GM18505 (cell line): ENCODE results near the gene ASAP2.

Experiments used
- ATAC-seq: cut with Tn5 transposase; IDR thresholded peaks from one replicate; pipeline ENCODE4 v1.9.1; 2021; ENCODE audit not compliant: unreplicated experiment
- POLR2A ChIP-seq: IDR thresholded peaks from 4 replicates; pipeline ENCODE4 v1.6.1; 2011; ENCODE audit warnings: borderline replicate concordance; ENCODE audit not compliant: insufficient read depth, insufficient read length; ENCODE audit errors: extremely low read depth

Gene ASAP2

DNA sequence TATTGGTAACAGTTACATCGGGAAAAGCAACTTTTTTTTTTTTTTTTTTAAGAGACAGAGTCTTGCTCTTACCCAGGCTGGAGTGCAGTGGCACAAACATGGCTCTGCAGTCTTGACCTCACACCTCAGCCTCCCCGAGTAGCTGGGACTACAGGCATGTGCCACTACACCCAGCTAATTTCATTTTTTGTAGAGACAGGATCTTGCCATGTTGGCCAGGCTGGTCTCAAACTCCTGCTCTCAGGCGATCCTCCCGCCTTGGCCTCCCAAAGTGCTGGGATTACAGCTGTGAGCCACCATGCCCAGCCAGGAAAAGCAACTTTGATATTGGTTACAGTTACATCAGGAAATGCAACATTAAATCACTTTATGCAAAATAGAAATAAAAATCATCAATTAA lies 212.1 kb downstream of the ASAP2 start:
- no peak for ATAC-seq
- TF ChIP-seq POLR2A, result no peak

DNA sequence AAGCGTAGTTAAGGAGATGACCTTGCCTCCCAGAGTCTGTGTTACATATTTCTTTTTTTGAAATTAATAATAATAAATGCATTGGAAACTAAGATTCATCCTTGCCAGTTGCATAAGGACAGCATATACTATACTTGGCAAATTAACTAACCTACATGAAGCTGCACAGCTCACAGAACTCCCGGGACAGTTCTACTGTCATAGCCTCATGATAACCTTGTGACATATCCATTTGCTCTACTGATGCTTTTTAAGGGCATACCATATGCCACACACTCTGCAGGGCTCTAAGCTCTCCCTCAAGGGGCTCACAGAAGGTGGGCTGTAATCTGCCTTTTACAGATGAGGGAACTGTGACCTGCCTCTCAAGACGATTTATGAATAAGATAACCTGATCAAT lies 212.9 kb downstream of the ASAP2 start:
- no peak for ATAC-seq
- no peak for TF ChIP-seq POLR2A

DNA sequence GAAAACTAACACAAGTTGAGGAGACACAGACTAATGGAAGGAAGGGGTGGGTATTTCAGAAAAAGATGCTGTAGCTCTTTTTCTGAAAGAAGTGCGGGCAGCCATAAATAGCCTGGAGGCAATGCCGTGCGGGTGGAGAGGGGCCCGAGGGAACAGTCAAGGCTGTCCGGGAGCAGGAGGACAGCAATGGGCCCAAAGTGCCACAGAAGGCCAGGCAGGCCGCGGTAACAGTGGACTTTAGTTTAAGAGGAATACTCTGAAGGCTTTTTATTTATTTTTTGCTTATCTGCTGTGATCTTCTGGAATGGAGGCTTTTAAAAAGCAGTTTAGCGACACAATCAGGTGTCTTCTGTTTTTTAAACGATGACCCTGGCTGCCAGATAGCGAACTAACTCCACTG lies 213.9 kb downstream of the ASAP2 start:
- no peak for TF ChIP-seq POLR2A

DNA sequence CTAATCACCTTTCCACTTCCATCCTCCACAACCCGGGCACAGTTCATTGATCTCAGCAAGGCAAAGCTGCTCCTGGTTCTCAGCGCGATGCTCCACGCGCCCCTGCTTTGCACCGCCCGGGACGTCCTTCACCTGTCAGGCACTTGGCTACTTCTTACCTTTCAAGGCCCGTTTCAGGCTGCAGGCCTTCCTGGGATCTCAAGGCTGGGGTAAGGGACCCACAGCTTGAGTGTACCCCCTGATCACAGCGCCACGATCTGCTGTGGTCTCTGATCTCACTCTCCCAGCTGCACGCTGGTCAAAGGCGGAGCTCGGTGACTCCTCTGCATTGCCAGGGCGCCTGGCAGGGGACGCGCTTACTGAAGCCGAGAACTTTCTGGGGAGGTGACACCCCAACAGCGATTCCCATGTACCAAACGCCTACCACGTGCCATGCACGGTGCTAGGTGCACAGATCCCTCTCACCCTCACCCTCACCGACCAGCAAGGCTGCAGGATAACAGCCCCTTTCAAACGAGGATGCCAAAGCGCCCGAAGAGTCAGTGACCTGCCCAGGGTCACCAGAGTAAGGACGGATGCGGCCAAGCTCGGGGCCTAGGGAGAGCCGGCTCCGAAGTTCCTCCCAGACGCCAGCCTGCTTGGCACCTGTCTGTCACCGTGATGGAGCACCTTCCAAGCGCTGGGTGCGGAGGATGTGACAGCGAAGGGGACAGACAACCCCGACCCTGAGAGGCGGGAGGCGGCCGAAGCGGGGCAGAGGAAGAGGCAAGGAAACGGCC lies 215.9 kb downstream of the ASAP2 start:
- TF ChIP-seq POLR2A, result no peak
- peak; percentile 26 for ATAC-seq

More for the DNA sequence above, 213.9 kb downstream of the ASAP2 start:
- no peak for ATAC-seq

DNA sequence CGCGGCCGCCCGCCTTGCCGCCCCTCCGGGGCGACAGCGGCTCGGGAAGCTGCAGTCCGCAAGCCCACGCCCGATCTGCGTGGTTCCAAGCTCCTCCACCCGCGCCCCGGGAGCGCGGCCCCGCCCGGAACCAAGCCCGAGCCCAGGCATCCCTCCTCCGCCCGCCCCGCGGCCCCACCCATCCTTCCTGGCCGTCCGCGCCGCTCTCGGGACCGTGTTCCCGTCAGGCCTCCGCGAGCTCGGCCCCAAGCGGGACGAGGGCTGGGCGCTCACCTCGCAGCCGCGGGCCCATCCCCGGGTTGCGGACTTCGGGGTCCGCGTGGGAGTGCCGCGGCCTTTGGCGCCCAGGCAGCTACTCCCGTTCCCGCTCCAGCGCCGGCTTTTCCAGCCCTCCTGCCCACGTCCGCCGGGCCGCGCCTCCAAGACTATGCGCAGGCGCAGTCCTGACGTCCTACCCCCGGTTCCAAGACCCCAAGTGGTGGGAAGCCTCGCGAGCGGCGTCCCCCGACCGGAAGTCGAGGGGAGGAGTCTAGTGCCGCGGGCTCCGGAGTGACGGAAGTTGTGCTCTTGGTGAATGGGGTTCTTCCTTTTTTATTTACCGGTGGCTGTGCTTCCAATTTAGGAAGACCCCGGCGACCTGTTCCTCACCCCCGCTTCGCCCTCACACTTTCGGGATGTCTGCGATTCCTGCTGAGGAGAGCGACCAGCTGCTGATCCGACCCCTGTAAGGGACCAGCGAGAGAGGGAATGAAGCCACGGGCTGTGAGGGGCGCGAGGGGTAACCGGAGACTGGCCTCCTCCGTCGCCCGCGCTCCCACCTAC lies 216.7 kb downstream of the ASAP2 start, which contains the start of the genes CPSF3 and ITGB1BP1:
Gene CPSF3 (plus strand): TSS at position 555 of the 822 bp plus-strand sequence. CDS start 120 bp downstream, at position 675.
Gene ITGB1BP1 (minus strand): TSS at position 429 of the 822 bp plus-strand sequence. CDS start 4,831 bp downstream, outside the sequence.
- peak; percentile 77 for ATAC-seq
- TF ChIP-seq POLR2A, result peak; percentile 77

DNA sequence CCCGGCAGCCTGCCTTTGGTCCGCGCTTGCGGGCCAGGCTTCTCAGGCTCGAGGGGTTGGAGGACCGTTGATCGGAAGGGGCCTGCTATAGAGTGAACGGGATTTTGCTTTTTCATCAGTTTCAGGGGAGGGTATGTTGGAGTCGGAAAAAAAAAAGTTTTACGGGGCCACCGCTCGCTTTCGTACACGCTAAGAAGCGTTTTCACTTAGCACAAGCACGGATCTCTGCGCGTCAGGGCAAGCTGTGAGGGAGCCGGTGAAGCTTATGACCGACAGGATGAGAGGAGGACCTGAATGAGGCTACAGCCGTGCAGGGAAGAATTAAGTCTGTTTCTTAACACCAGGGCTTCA lies 217.3 kb downstream of the ASAP2 start:
- ATAC-seq, result peak; percentile 1

DNA sequence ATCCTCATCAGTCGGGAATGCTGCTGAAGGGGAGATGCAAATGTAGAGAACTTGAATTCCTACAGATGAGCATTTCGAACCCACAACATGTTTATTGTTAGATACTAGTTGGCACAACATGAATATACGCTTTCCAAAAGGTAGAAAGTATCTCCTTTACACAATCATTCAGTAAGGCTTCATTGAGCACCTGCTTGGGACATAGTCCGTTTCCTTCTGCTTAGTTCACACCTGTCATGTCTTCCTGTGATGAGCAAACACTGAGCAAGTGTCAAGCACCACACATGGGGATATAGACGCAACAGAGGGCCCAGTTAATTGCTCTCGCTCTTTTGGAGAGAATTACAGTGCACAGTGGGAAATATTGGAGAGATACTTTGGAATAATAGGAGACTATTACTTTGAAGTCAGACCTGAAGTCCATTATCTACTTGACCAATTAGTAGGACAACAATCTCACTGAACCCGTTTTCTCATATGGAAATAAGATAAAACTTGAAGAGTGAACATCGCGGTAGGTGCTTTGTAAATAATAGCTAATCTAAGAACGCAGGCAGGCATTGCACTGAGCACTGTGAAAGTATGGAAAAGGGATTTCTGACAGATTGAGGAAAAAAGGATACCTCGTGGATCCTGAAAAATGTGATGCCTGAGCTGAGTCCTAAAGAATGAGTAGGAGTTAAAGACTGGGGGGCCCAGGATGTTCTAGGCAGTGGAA lies 218.0 kb downstream of the ASAP2 start:
- TF ChIP-seq POLR2A, result no peak

More for the DNA sequence above, 217.3 kb downstream of the ASAP2 start:
- TF ChIP-seq POLR2A, result no peak

DNA sequence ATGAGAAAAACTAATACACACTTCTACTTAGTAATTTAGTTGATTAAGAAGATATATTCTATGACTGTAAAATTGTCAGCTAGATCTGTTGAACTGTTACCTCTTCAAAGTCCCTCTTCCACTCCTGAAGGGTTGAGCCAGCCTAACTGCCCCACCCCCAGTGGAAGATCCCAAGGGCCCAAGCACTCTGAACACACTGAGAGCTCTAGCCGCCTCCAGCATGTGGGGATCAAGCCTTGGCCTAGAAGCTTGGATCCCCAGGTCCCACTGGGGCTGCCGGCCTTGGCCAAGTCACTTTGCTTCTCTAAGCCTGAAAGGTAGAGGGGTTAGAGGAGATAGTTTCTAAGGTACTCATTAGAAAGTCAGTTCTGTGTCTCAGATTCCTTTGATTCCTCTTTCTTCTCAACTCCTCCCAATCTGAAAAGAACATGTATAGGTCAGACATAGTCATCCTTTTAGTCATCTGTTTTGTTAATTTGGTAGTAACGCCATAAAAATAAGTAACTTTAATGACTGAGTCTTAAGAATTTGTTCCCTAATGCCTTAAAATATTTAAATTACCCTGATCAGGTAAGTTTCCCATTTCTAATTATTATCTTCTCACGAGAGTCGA lies 222.5 kb downstream of the ASAP2 start:
- ATAC-seq, result no peak
- no peak for TF ChIP-seq POLR2A

More for the DNA sequence above, 218.0 kb downstream of the ASAP2 start:
- no peak for ATAC-seq

DNA sequence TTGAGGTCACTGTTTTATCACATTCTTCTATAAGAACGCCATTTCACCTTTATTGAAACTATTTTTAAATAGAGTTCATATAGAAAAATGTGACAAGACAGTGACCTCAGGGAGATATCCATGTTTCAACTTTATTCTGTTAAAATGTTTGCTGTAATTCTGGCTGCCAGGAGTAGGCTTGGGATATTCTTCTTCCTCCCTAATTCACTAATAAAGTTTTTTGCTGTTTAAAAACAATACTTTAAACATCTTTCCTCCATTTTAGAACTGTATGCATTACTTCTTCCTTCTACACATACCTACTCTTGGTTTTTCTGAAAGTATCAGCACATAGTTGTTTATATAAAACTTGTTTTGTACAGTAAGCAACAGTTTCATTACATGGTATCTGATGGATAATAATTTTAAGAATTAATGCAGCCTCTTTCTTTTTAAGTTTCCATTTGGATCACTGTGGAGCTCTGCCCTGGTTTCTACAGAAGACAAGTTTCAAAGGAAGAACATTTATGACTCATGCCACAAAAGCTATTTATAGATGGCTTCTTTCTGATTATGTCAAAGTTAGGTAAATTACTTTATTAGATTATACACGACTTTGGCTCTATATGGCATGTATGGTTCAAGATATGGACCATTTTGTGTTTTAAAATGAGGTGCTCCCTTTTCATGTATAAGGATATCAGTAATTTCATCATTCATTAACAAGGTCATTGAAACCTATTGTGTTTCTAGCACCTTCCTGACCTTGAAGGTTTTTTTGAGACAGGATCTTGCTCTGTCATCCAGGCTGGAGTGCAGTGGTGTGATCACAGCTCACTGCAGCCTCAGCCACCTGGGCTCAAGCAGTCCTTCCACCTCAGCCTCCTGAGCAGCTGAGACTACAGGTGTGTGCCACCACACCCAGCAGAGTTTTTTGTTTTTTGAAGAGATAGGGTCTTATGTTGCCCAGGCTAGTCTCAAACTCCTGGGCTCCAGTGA lies 224.0 kb downstream of the ASAP2 start:
- no peak for TF ChIP-seq POLR2A
- no peak for ATAC-seq

DNA sequence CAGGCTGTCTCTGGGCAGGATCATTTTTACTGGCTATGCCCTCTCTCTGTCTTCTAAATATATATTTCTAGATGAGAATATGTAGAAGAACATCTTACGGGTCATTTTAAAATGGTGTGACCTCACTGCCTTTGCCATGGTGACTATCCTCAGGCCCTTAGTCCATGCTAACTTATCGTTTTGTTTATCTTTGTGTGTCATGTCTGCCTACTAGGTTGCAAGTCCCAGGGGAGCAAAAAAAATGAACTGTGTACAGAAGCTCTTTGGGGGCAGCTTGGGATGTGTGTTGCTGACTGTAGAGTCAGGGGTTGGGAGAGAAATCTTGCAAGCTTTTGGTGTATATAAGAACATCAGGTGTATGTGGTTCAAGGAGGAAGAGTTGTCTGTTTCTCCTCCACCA lies 227.9 kb downstream of the ASAP2 start:
- TF ChIP-seq POLR2A, result no peak
- ATAC-seq, result no peak

DNA sequence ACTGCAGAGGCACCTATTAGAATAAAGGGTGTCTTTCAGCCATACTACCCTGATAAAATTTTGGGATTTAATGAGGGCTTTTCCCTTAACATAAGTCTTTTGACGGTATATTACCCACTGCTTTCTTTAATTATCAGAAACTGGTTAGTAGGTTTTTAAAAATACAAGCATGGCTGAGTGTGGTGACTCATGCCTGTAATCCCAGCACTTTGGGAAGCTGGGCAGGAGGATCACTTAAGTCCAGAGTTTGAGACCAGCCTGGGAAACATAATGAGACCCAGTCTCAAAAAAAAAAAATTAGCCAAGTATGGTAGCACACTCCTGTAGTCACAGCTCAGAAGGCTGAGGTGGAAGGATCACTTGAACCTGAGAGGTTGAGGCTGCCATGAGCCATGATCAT lies 232.9 kb downstream of the ASAP2 start:
- ATAC-seq, result no peak
- TF ChIP-seq POLR2A, result no peak
